HepG2 (cell line): ENCODE measurements around the gene SOAT2. TPM values are rescaled to one million over a fixed set of nuclear protein-coding genes. Genes with fewer than 3 reads are reported as not detected.

Source experiments
- AKAP8 ChIP-seq: sonication (generic); formaldehyde crosslinking; IDR thresholded peaks from 2 replicates; pipeline ENCODE4 v1.5.1; 2020; ENCODE audit warnings: mild to moderate bottlenecking, missing genetic modification reagents
- ELF4 ChIP-seq: sonication (generic); formaldehyde crosslinking; IDR thresholded peaks from 2 replicates; pipeline ENCODE4 v1.5.0; 2020; ENCODE audit warnings: missing genetic modification reagents, mild to moderate bottlenecking, moderate library complexity, borderline replicate concordance
- HNF4A ChIP-seq: sonication (generic); formaldehyde crosslinking; IDR thresholded peaks from 2 replicates; pipeline ENCODE4 v1.4.0; 2020; ENCODE audit warnings: missing genetic modification reagents
- SP2 ChIP-seq: sonication (generic); formaldehyde crosslinking; IDR thresholded peaks from 2 replicates; pipeline ENCODE4 v1.5.1; 2020; ENCODE audit warnings: mild to moderate bottlenecking, missing genetic modification reagents
- ZFAT ChIP-seq: sonication (generic); formaldehyde crosslinking; conservative IDR thresholded peaks from 2 replicates; pipeline ENCODE4 v1.8.1; 2023; ENCODE audit warnings: missing genetic modification reagents, inconsistent platforms
- ZNF136 ChIP-seq: sonication (generic); formaldehyde crosslinking; IDR thresholded peaks from 2 replicates; pipeline ENCODE4 v1.8.1; 2022; ENCODE audit warnings: low read depth, mild to moderate bottlenecking, moderate library complexity, missing genetic modification reagents
- ZNF20 ChIP-seq: sonication (generic); formaldehyde crosslinking; IDR thresholded peaks from 2 replicates; pipeline ENCODE4 v1.4.0; 2020; ENCODE audit warnings: mild to moderate bottlenecking, moderate library complexity, missing genetic modification reagents
- ZNF781 ChIP-seq: sonication (generic); formaldehyde crosslinking; IDR thresholded peaks from 2 replicates; pipeline ENCODE4 v1.5.1; 2020; ENCODE audit warnings: borderline replicate concordance, mild to moderate bottlenecking, missing genetic modification reagents; ENCODE audit errors: not compliant biosample characterization
- ZNF800 ChIP-seq: sonication (generic); formaldehyde crosslinking; IDR thresholded peaks from 2 replicates; pipeline ENCODE4 v1.4.0; 2020; ENCODE audit warnings: missing genetic modification reagents
- ZNF839 ChIP-seq: sonication (generic); formaldehyde crosslinking; IDR thresholded peaks from 2 replicates; pipeline ENCODE4 v1.4.0; 2020; ENCODE audit warnings: missing genetic modification reagents, mild to moderate bottlenecking, borderline replicate concordance
- ZSCAN9 ChIP-seq: IDR thresholded peaks from 2 replicates; pipeline ENCODE4 v1.6.1; 2016; ENCODE audit warnings: borderline replicate concordance
- polyA plus RNA-seq, 8 experiments: library from polyadenylated mRNA; depleted of rRNA in 3 of 8; stranded (reverse) in 7 of 8; unstranded in 1 of 8; fragments of >200 nt; fragmentation: Illumina TruSeq in 4 of 8; extraction: Trizol in 4 of 8; gene quantifications; 2 replicates each; pipeline versions ENCODE4 v1.2.1 to v1.2.3, GENCODE V29; 2011 to 2016; ENCODE audit warnings: low read depth in 4 of 8, missing spikeins in 1 of 8, mixed read lengths in 1 of 8; ENCODE audit not compliant: insufficient read depth in 1 of 8
- total RNA-seq, 5 experiments: library from RNA; depleted of rRNA; stranded (reverse); fragments of >200 nt; fragmentation: Illumina TruSeq; extraction: Trizol; gene quantifications; 2 replicates each; pipeline ENCODE4 v1.2.3, GENCODE V29; 2016; ENCODE audit warnings: low read depth in 1 of 5
- TF ChIP-seq, protein P1 (sequence below), 2 experiments: fragments of 450-650 bp in 1 of 2; sonication (generic) in 1 of 2; formaldehyde crosslinking in 1 of 2; IDR thresholded peaks; 2 replicates each; pipeline versions ENCODE4 v1.6.1 to v1.8.0; 2016 to 2022; ENCODE audit warnings: antibody characterized with exemption in 1 of 2, mild to moderate bottlenecking in 1 of 2, missing genetic modification reagents in 1 of 2
- TF ChIP-seq, protein P2 (sequence below): sonication (generic); formaldehyde crosslinking; conservative IDR thresholded peaks from 2 replicates; pipeline ENCODE4 v1.8.0; 2022; ENCODE audit warnings: low read depth, missing genetic modification reagents
- TF ChIP-seq, protein P3 (sequence below): sonication (generic); formaldehyde crosslinking; IDR thresholded peaks from 2 replicates; pipeline ENCODE4 v1.8.1; 2023; ENCODE audit warnings: mild to moderate bottlenecking, inconsistent platforms, moderate library complexity, missing genetic modification reagents, borderline replicate concordance

SOAT2 gene
- total and polyA plus RNA-seq, 2 of the 13 experiments (the other 11 are each of a cell fraction or from before 2014, with no cell fraction given) = 14.9 to 108 TPM

GRCh38 chr12:53101931-53102781, 1.1 kb upstream of the SOAT2 start (continued):
- TF ChIP-seq, protein P1, sequence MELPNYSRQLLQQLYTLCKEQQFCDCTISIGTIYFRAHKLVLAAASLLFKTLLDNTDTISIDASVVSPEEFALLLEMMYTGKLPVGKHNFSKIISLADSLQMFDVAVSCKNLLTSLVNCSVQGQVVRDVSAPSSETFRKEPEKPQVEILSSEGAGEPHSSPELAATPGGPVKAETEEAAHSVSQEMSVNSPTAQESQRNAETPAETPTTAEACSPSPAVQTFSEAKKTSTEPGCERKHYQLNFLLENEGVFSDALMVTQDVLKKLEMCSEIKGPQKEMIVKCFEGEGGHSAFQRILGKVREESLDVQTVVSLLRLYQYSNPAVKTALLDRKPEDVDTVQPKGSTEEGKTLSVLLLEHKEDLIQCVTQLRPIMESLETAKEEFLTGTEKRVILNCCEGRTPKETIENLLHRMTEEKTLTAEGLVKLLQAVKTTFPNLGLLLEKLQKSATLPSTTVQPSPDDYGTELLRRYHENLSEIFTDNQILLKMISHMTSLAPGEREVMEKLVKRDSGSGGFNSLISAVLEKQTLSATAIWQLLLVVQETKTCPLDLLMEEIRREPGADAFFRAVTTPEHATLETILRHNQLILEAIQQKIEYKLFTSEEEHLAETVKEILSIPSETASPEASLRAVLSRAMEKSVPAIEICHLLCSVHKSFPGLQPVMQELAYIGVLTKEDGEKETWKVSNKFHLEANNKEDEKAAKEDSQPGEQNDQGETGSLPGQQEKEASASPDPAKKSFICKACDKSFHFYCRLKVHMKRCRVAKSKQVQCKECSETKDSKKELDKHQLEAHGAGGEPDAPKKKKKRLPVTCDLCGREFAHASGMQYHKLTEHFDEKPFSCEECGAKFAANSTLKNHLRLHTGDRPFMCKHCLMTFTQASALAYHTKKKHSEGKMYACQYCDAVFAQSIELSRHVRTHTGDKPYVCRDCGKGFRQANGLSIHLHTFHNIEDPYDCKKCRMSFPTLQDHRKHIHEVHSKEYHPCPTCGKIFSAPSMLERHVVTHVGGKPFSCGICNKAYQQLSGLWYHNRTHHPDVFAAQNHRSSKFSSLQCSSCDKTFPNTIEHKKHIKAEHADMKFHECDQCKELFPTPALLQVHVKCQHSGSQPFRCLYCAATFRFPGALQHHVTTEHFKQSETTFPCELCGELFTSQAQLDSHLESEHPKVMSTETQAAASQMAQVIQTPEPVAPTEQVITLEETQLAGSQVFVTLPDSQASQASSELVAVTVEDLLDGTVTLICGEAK (IDR thresholded peaks at IDR 0.05) = peak; percentile 70
- TF ChIP-seq, protein P1 (CRISPR knock-in tag; IDR thresholded peaks at IDR 0.05) = peak; percentile 99
- TF ChIP-seq, protein P2, sequence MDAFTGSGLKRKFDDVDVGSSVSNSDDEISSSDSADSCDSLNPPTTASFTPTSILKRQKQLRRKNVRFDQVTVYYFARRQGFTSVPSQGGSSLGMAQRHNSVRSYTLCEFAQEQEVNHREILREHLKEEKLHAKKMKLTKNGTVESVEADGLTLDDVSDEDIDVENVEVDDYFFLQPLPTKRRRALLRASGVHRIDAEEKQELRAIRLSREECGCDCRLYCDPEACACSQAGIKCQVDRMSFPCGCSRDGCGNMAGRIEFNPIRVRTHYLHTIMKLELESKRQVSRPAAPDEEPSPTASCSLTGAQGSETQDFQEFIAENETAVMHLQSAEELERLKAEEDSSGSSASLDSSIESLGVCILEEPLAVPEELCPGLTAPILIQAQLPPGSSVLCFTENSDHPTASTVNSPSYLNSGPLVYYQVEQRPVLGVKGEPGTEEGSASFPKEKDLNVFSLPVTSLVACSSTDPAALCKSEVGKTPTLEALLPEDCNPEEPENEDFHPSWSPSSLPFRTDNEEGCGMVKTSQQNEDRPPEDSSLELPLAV = no peak
- TF ChIP-seq ZNF800 (CRISPR knock-in tag) = no peak
- TF ChIP-seq ELF4 (CRISPR knock-in tag) = 0 out of 2 replicates have a peak, but pooled peaks have one; percentile 4
- no peak for TF ChIP-seq ZNF136 (CRISPR knock-in tag)
- TF ChIP-seq ZNF20 = no peak
- TF ChIP-seq AKAP8 (CRISPR knock-in tag) = no peak
- TF ChIP-seq, protein P3, sequence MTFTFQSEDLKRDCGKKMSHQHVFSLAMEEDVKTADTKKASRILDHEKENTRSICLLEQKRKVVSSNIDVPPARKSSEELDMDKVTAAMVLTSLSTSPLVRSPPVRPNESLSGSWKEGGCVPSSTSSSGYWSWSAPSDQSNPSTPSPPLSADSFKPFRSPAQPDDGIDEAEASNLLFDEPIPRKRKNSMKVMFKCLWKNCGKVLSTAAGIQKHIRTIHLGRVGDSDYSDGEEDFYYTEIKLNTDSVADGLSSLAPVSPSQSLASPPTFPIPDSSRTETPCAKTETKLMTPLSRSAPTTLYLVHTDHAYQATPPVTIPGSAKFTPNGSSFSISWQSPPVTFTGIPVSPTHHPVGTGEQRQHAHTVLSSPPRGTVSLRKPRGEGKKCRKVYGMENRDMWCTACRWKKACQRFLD (CRISPR knock-in tag) = no peak
- TF ChIP-seq SP2 (CRISPR knock-in tag) = no peak
- peak; percentile 85 for TF ChIP-seq HNF4A
- no peak for TF ChIP-seq ZNF839 (CRISPR knock-in tag)
- no peak for TF ChIP-seq ZSCAN9 (CRISPR knock-in tag)
- no peak for TF ChIP-seq ZFAT (CRISPR knock-in tag)
- no peak for TF ChIP-seq ZNF781 (CRISPR knock-in tag)
